HepG2 (cell line): ENCODE measurements around the gene DPY19L3. TPM values are rescaled to one million over a fixed set of nuclear protein-coding genes. Genes with fewer than 3 reads are reported as not detected.

ENCODE experiments used
- GMEB2 ChIP-seq: IDR thresholded peaks from 2 replicates; pipeline ENCODE4 v1.6.1; 2016; ENCODE audit warnings: missing biosample characterization, missing genetic modification reagents, low read depth
- HBP1 ChIP-seq: IDR thresholded peaks from 2 replicates; pipeline ENCODE4 v1.6.1; 2016; ENCODE audit warnings: low read depth, control low read depth
- ISX ChIP-seq: sonication (generic); formaldehyde crosslinking; conservative IDR thresholded peaks from 2 replicates; pipeline ENCODE4 v1.5.0; 2020; ENCODE audit warnings: missing genetic modification reagents
- PBX2 ChIP-seq: IDR thresholded peaks from 2 replicates; pipeline ENCODE4 v1.6.1; 2016; ENCODE audit warnings: control low read depth
- ZKSCAN1 ChIP-seq: fragments of 150-350 bp; IDR thresholded peaks from 2 replicates; pipeline ENCODE4 v1.6.1; 2014; ENCODE audit warnings: low read length
- ZNF503 ChIP-seq: sonication (generic); formaldehyde crosslinking; IDR thresholded peaks from 2 replicates; pipeline ENCODE4 v1.4.0; 2020; ENCODE audit warnings: missing genetic modification reagents
- ZNF589 ChIP-seq: sonication (generic); formaldehyde crosslinking; conservative IDR thresholded peaks from 2 replicates; pipeline ENCODE4 v1.8.0; 2022; ENCODE audit warnings: mild to moderate bottlenecking, moderate library complexity, missing genetic modification reagents
- polyA plus RNA-seq, 8 experiments: library from polyadenylated mRNA; depleted of rRNA in 3 of 8; stranded (reverse) in 7 of 8; unstranded in 1 of 8; fragments of >200 nt; fragmentation: Illumina TruSeq in 4 of 8; extraction: Trizol in 4 of 8; gene quantifications; 2 replicates each; pipeline versions ENCODE4 v1.2.1 to v1.2.3, GENCODE V29; 2011 to 2016; ENCODE audit warnings: low read depth in 4 of 8, missing spikeins in 1 of 8, mixed read lengths in 1 of 8; ENCODE audit not compliant: insufficient read depth in 1 of 8
- total RNA-seq, 5 experiments: library from RNA; depleted of rRNA; stranded (reverse); fragments of >200 nt; fragmentation: Illumina TruSeq; extraction: Trizol; gene quantifications; 2 replicates each; pipeline ENCODE4 v1.2.3, GENCODE V29; 2016; ENCODE audit warnings: low read depth in 1 of 5

The DPY19L3 gene
- total and polyA plus RNA-seq, 2 of the 13 experiments (the other 11 are each of a cell fraction or from before 2014, with no cell fraction given): 21.6 to 25.2 TPM

DNA sequence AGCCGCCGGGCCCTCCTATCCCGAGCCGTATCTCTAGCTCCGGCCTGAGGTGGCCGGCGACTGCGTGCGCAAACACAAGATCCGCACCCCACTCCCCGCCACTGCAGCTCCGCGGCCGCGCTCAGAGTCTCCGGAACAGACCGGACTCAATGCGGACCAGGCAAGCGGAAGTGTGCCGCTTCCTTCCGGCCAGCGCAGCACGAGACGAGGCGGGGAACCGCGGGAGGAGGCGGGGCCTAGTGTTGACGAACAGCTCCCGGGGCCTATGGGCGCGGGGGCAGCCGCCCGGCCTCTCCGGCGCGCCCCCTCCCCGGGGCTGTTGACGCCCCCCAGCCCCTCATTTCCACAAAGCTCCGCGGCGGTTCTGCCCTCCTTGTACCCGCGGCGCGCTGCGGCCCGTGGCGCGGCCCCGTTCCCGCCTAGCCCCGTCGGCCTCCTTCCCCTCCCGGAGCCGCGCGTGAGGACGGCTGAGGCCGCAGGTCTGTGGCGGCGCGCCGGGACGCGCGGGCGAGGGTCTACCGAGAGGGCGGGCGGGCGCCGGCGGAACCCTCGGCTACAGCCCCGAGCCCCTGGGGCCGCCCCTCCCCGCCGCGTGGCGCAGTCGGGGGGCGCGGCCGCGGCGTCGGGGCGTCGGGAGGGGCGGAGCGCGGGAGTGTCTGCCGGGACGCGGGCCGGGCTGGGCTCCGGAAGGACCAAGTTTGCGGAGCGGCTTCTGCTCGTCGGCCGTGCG, at the start of gene DPY19L3 (continued):
- no peak for TF ChIP-seq ISX (CRISPR knock-in tag)
- peak; percentile 9; the same call in 1 of the 2 replicates for TF ChIP-seq ZKSCAN1
- 0 out of 2 replicates have a peak, but pooled peaks have one; percentile 54 for TF ChIP-seq GMEB2
- TF ChIP-seq ZNF503 (CRISPR knock-in tag): peak; percentile 20; the same call in 1 of the 2 replicates
- TF ChIP-seq ZNF589 (CRISPR knock-in tag): peak; percentile 82; the same call in 1 of the 2 replicates
- peak; percentile 90 for TF ChIP-seq PBX2
- TF ChIP-seq HBP1 (CRISPR knock-in tag): peak; percentile 81
